ENCODE measurements around the gene PSMD5.

PSMD5 gene

DNA sequence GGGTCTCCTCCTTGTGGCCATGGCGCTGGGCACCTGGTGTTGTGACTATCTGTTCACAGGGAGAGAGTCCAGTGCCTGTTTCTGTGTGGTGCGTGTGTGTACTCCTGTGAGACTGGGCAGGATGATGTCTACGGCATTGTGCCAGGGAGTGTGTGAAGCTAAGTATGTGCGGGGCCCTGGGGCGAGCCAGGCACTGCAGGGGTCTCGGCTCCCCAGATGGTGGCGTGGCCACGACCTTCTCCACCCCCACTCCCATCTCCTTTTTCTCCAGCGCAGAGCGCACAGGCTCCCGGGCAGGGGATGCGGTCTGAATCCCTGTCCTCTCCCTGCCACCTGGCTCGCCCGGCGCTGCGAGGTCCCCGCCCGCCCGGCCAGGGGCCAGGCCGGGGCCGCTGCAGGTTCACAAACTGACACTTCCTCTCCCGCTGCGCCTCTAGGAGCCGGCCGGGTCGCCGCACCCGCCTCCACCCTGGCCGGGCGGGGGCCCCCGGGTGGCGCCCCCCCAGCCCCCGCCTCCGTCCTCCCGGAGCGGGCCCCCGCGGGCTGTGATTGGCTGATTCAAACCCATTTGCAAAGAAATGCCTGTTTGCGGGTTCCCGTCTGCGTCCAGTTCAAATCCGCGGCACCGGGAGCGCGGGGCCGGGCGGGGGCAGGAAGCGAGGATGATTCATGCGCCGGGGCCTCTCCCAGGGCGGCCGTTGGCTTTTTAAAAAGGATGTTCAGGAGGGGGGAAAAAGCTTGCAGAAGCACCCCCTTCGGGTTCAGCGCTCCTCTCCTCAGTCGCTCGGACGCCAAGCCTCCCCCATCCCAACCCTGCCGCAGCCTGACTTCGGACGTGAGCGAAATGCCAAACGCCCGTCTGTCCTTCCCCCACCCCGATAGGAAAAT lies 33.5 kb upstream of the PSMD5 start:
- peak; percentile 94 for DNase-seq
- Histone ChIP-seq H3K9me2 (replicated peaks; ENCODE audit: insufficient read depth, low read length) (no peaks in the 10 kb centered on the region), H3K79me2 (ENCODE audit: low read length) (peaks cover 38% of the 10 kb centered on the region), H2AFZ (ENCODE audit: low read length) (peak overlapping the region; percentile 14; the same call in 1 of the 2 replicates), H3F3A (ENCODE audit: insufficient read depth, low read length) (peaks cover 66% of the 10 kb centered on the region), H3K9me3 (replicated peaks; ENCODE audit: insufficient read depth, low read length) (no peaks in the 10 kb centered on the region), H3K4me3 (ENCODE audit: low read length) (peak overlapping the region; percentile 79), H3K27me3 (replicated peaks; ENCODE audit: insufficient read depth, low read length) (no peaks in the 10 kb centered on the region), H3K27ac (ENCODE audit: low read length) (peak overlapping the region; percentile 97), H3K36me3 (replicated peaks; ENCODE audit: insufficient read depth, low read length) (0 out of 2 replicates have a peak, but pooled peaks cover 10% of the 10 kb centered on the region), H4K20me1 (ENCODE audit: insufficient read depth, low read length) (no peaks in the 10 kb centered on the region), H3K4me1 (ENCODE audit: low read length) (peaks cover 58% of the 10 kb centered on the region), H3K9ac (ENCODE audit: low read length) (peak overlapping the region; percentile 99), H3K4me2 (ENCODE audit: low read depth, low read length) (peak overlapping the region; percentile 99)
- TF ChIP-seq EZH2 (optimal IDR thresholded peaks at IDR 0.05; ENCODE audit: low read depth, low read length) (no peak), EZH2phosphoT487 (IDR thresholded peaks at IDR 0.05; ENCODE audit: low read length) (no peak)
- TF ChIP-seq, protein P1, sequence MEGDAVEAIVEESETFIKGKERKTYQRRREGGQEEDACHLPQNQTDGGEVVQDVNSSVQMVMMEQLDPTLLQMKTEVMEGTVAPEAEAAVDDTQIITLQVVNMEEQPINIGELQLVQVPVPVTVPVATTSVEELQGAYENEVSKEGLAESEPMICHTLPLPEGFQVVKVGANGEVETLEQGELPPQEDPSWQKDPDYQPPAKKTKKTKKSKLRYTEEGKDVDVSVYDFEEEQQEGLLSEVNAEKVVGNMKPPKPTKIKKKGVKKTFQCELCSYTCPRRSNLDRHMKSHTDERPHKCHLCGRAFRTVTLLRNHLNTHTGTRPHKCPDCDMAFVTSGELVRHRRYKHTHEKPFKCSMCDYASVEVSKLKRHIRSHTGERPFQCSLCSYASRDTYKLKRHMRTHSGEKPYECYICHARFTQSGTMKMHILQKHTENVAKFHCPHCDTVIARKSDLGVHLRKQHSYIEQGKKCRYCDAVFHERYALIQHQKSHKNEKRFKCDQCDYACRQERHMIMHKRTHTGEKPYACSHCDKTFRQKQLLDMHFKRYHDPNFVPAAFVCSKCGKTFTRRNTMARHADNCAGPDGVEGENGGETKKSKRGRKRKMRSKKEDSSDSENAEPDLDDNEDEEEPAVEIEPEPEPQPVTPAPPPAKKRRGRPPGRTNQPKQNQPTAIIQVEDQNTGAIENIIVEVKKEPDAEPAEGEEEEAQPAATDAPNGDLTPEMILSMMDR (IDR thresholded peaks at IDR 0.05; ENCODE audit: low read length): 0 out of 2 replicates have a peak, but pooled peaks have one; percentile 13

DNA sequence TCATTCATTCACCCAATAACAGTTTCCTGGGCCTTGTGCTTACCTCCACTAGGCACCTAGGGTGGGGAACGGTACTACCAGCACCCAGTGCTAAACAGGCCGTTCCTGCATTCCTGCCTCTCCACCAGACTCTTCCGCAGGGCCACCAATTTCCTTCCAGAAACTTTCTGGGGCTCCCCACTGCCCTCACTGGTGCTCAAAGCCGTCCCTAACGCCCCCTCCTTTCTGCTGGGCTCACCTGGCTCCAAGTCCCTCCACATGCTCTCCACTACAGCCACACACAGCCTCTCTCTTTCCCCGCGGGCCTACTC lies 32.9 kb upstream of the PSMD5 start:
- no peaks in the 10 kb centered on the region for H3K9me2 ChIP-seq (replicated peaks; ENCODE audit: insufficient read depth, low read length)
- TF ChIP-seq EZH2phosphoT487 (IDR thresholded peaks at IDR 0.05; ENCODE audit: low read length) (no peak), EZH2 (optimal IDR thresholded peaks at IDR 0.05; ENCODE audit: low read depth, low read length) (no peak)
- TF ChIP-seq, protein P1 (IDR thresholded peaks at IDR 0.05; ENCODE audit: low read length): no peak
- H3K4me2 ChIP-seq (ENCODE audit: low read depth, low read length): peak overlapping the region; percentile 99
- no peaks in the 10 kb centered on the region for H3K9me3 ChIP-seq (replicated peaks; ENCODE audit: insufficient read depth, low read length)
- peak overlapping the region; percentile 97 for H3K27ac ChIP-seq (ENCODE audit: low read length)
- no peaks in the 10 kb centered on the region for H3K27me3 ChIP-seq (replicated peaks; ENCODE audit: insufficient read depth, low read length)
- H2AFZ ChIP-seq (ENCODE audit: low read length): 0 out of 2 replicates have a peak overlapping the region, but pooled peaks have one; percentile 6
- H3K4me3 ChIP-seq (ENCODE audit: low read length): peak overlapping the region; percentile 79
- no peaks in the 10 kb centered on the region for H4K20me1 ChIP-seq (ENCODE audit: insufficient read depth, low read length)
- H3K36me3 ChIP-seq (replicated peaks; ENCODE audit: insufficient read depth, low read length): 0 out of 2 replicates have a peak, but pooled peaks cover 10% of the 10 kb centered on the region
- peaks cover 67% of the 10 kb centered on the region for H3F3A ChIP-seq (ENCODE audit: insufficient read depth, low read length)
- no peak for DNase-seq
- H3K4me1 ChIP-seq (ENCODE audit: low read length): peaks cover 58% of the 10 kb centered on the region
- peak overlapping the region; percentile 99 for H3K9ac ChIP-seq (ENCODE audit: low read length)
- H3K79me2 ChIP-seq (ENCODE audit: low read length): peaks cover 38% of the 10 kb centered on the region

DNA sequence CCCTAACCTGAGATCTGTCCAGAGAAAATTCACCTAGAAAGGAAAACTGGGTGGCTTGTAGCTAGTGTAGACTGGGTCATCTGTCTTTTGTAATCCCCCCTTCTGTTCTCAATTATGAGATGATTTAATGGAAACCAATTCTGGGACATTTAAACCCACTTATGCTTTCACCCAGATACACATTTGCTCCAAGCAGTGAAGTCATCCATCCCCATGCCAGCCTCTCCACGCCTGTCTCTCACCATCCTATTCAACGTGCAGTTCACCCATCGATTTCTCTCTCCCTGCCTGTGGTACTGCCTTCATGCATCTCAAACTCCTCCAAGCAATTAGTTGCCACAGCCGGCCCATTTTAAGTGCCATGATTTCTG lies 32.5 kb upstream of the PSMD5 start:
- peak overlapping the region; percentile 97 for H3K27ac ChIP-seq (ENCODE audit: low read length)
- no peak overlapping the region for H2AFZ ChIP-seq (ENCODE audit: low read length)
- no peaks in the 10 kb centered on the region for H3K9me2 ChIP-seq (replicated peaks; ENCODE audit: insufficient read depth, low read length)
- H3K4me3 ChIP-seq (ENCODE audit: low read length): peak overlapping the region; percentile 79
- peaks cover 58% of the 10 kb centered on the region for H3K4me1 ChIP-seq (ENCODE audit: low read length)
- TF ChIP-seq, protein P1 (IDR thresholded peaks at IDR 0.05; ENCODE audit: low read length): no peak
- TF ChIP-seq EZH2 (optimal IDR thresholded peaks at IDR 0.05; ENCODE audit: low read depth, low read length) (no peak), EZH2phosphoT487 (IDR thresholded peaks at IDR 0.05; ENCODE audit: low read length) (no peak)
- H3K9me3 ChIP-seq (replicated peaks; ENCODE audit: insufficient read depth, low read length): no peaks in the 10 kb centered on the region
- H3K27me3 ChIP-seq (replicated peaks; ENCODE audit: insufficient read depth, low read length): no peaks in the 10 kb centered on the region
- H3K9ac ChIP-seq (ENCODE audit: low read length): peak overlapping the region; percentile 99
- H3K79me2 ChIP-seq (ENCODE audit: low read length): peaks cover 38% of the 10 kb centered on the region
- DNase-seq: no peak
- peaks cover 71% of the 10 kb centered on the region for H3F3A ChIP-seq (ENCODE audit: insufficient read depth, low read length)
- no peaks in the 10 kb centered on the region for H4K20me1 ChIP-seq (ENCODE audit: insufficient read depth, low read length)
- H3K36me3 ChIP-seq (replicated peaks; ENCODE audit: insufficient read depth, low read length): 0 out of 2 replicates have a peak, but pooled peaks cover 10% of the 10 kb centered on the region
- H3K4me2 ChIP-seq (ENCODE audit: low read depth, low read length): peak overlapping the region; percentile 99

Data from MM.1S (cell line).